MCF 10A (cell line): ENCODE data around the gene RNF214. TPM values are rescaled to one million over a fixed set of nuclear protein-coding genes. Genes with fewer than 3 reads are reported as not detected.

Experiments used
- BruUV-seq: library from RNA; stranded (reverse); fragments of 400-500 nt; replicated peaks from 2 replicates; lab custom pipeline; 2021; lab: Mats Ljungman, UMichigan
- CTCF ChIA-PET: fragments of 300-600 bp; sonication (Branson Sonifier 250); formaldehyde crosslinking; extraction: SDS; loops from one replicate; lab custom pipeline; 2021; ENCODE audit warnings: antibody characterized with exemption, inconsistent platforms; lab: Yijun Ruan, JAX
- POLR2A ChIA-PET: fragments of 300-600, 350-650 bp; sonication (Branson Sonifier 250); formaldehyde crosslinking; extraction: SDS; loops from one replicate; lab custom pipeline; 2020; ENCODE audit warnings: antibody characterized with exemption, inconsistent platforms; lab: Yijun Ruan, JAX
- DNase-seq: peaks from one replicate; pipeline ENCODE4 v3.0.0-alpha.2; 2018; ENCODE audit not compliant: unreplicated experiment
- H3K27ac Mint-ChIP-seq: one replicate; pipeline ENCODE4 v1.8.0; 2022; ENCODE audit warnings: mild to moderate bottlenecking, low read depth, mixed read lengths; ENCODE audit not compliant: unreplicated experiment
- H3K27me3 Mint-ChIP-seq: one replicate; pipeline ENCODE4 v1.8.0; 2022; ENCODE audit warnings: mixed read lengths; ENCODE audit not compliant: insufficient read depth, unreplicated experiment
- H3K36me3 Mint-ChIP-seq: one replicate; pipeline ENCODE4 v1.8.0; 2022; ENCODE audit warnings: mild to moderate bottlenecking, moderate library complexity, mixed read lengths; ENCODE audit not compliant: insufficient read depth, unreplicated experiment
- H3K4me1 Mint-ChIP-seq: one replicate; pipeline ENCODE4 v1.8.0; 2022; ENCODE audit warnings: mixed read lengths; ENCODE audit not compliant: insufficient read depth, unreplicated experiment
- H3K4me3 Mint-ChIP-seq: one replicate; pipeline ENCODE4 v1.8.0; 2022; ENCODE audit warnings: mild to moderate bottlenecking, moderate library complexity, mixed read lengths; ENCODE audit not compliant: unreplicated experiment
- H3K9me3 Mint-ChIP-seq: one replicate; pipeline ENCODE4 v1.8.0; 2022; ENCODE audit warnings: mixed read lengths; ENCODE audit not compliant: unreplicated experiment
- intact Hi-C: fragments of 100-400 bp; cut with micrococcal nuclease; formaldehyde crosslinking; loops from 2 replicates; pipeline ENCODE4 v1.14.1; 2022
- total RNA-seq: library from RNA; stranded (reverse); gene quantifications from 2 replicates; pipeline ENCODE4 v1.2.3, GENCODE V29; 2022
- TF ChIP-seq, protein P1 (sequence below): fragments of 200-600 bp; IDR thresholded peaks from one replicate; pipeline ENCODE4 v1.8.0; 2022; ENCODE audit warnings: antibody characterized with exemption, mild to moderate bottlenecking; ENCODE audit not compliant: unreplicated experiment

RNF214 gene
- total RNA-seq, 1 experiment from 2014 or later, result 23.3 TPM

DNA sequence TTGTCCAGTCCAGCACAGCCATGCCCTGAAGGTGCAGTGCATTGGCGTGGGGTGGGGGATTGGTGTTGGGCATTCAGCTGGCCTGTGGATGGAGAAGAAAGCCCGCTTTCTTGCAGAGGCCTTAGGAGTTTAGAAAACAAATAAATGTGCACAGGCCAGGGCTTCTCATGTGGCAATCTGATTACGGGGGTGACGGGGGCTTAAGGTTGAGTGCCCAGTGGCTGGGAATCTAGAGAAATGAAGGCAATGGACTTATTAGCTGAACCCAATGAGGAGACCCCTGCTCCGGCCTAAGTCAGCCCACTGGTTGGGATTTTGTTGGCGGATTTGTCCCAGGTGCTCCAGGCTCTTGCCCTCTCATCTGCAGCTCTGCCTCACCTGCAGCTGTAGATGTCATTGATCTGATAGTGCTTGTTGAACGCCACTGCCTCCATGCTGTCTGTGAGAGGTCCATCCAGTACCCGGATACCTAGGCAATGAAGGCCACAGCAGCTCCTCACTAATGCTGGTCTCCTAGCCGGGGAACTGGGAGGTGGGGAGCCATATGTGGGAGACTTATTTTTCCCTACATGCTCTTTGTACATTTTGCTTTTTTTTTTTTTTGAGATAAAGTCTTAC lies 6.8 kb upstream of the RNF214 start:
- no peaks in the 10 kb centered on the region for H3K9me3 Mint-ChIP-seq
- peaks cover 62% of the 10 kb centered on the region for H3K36me3 Mint-ChIP-seq
- intact Hi-C loops, result loop anchor here (1.0 to 5.0 kb wide), 4 partner anchors 119 to 493 kb away; partner anchors contain the start of gene APOA5
- POLR2A ChIA-PET, result interaction anchor here (0.6 to 4.5 kb wide), 5 partner anchors 21 to 100 kb away, joined by 3 to 14 read pairs (median 4); partner anchors contain the start of genes PAFAH1B2 and SIDT2
- DNase-seq, result no peak
- TF ChIP-seq, protein P1, sequence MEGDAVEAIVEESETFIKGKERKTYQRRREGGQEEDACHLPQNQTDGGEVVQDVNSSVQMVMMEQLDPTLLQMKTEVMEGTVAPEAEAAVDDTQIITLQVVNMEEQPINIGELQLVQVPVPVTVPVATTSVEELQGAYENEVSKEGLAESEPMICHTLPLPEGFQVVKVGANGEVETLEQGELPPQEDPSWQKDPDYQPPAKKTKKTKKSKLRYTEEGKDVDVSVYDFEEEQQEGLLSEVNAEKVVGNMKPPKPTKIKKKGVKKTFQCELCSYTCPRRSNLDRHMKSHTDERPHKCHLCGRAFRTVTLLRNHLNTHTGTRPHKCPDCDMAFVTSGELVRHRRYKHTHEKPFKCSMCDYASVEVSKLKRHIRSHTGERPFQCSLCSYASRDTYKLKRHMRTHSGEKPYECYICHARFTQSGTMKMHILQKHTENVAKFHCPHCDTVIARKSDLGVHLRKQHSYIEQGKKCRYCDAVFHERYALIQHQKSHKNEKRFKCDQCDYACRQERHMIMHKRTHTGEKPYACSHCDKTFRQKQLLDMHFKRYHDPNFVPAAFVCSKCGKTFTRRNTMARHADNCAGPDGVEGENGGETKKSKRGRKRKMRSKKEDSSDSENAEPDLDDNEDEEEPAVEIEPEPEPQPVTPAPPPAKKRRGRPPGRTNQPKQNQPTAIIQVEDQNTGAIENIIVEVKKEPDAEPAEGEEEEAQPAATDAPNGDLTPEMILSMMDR, result no peak
- no peaks in the 10 kb centered on the region for H3K27me3 Mint-ChIP-seq
- no peak overlapping the region for H3K4me3 Mint-ChIP-seq
- no TSS peak for BruUV-seq
- H3K4me1 Mint-ChIP-seq, result peaks cover 27% of the 10 kb centered on the region
- H3K27ac Mint-ChIP-seq, result no peak overlapping the region
- CTCF ChIA-PET, result interaction anchor here (0.6 to 2.5 kb wide), 22 partner anchors 9 to 656 kb away, joined by 3 to 34 read pairs (median 4); partner anchors contain the start of gene SIDT2

GRCh38 chr11:117226388-117227385 lies 5.8 kb upstream of the RNF214 start:
- BruUV-seq, result no TSS peak
- H3K4me3 Mint-ChIP-seq, result no peak overlapping the region
- H3K27ac Mint-ChIP-seq, result no peak overlapping the region
- DNase-seq, result peak; percentile 86
- H3K4me1 Mint-ChIP-seq, result peaks cover 29% of the 10 kb centered on the region
- TF ChIP-seq, protein P1, result peak; percentile 80
- ChIA-PET POLR2A (interaction anchor here (0.9 to 4.5 kb wide), 4 partner anchors 13 to 439 kb away, joined by 3 to 14 read pairs (median 4); partner anchors contain the start of genes PAFAH1B2, SIDT2 and ZPR1), CTCF (interaction anchor here (0.5 to 2.5 kb wide), 35 partner anchors 10 to 494 kb away, joined by 3 to 34 read pairs (median 4); partner anchors contain the start of gene SIDT2)
- H3K36me3 Mint-ChIP-seq, result peaks cover 54% of the 10 kb centered on the region
- intact Hi-C loops, result loop anchor here (1.0 to 5.0 kb wide), 4 partner anchors 120 to 494 kb away; partner anchors contain the start of gene APOA5
- H3K27me3 Mint-ChIP-seq, result no peaks in the 10 kb centered on the region
- no peaks in the 10 kb centered on the region for H3K9me3 Mint-ChIP-seq

- ChIA-PET CTCF (interaction anchor here (0.7 to 1.2 kb wide), 4 partner anchors 8 to 125 kb away, joined by 3 to 5 read pairs (median 4); no protein-coding TSS in a partner anchor), POLR2A (no interaction called here)
- Mint-ChIP-seq H3K27ac (no peak overlapping the region), H3K9me3 (no peaks in the 10 kb centered on the region), H3K36me3 (peaks cover 44% of the 10 kb centered on the region), H3K4me1 (peaks cover 21% of the 10 kb centered on the region), H3K27me3 (no peaks in the 10 kb centered on the region), H3K4me3 (no peak overlapping the region)
- TF ChIP-seq, protein P1, result no peak
- intact Hi-C loops, result loop anchor here (5.0 kb wide), 2 partner anchors 436 to 496 kb away; partner anchors contain the start of gene APOA5
- no peak for DNase-seq
- no TSS peak for BruUV-seq
Measured at GRCh38 chr11:117228091-117228490, 4.4 kb upstream of the RNF214 start.
